ENCODE results near the gene RXRB. TPM values are rescaled to one million over a fixed set of nuclear protein-coding genes. Genes with fewer than 3 reads are reported as not detected.
A peak's percentile ranks its signal among the peaks of the same experiment; 100 is the strongest.

RXRB gene
- total RNA-seq, 1 experiment from 2014 or later = 30.4 TPM

DNA sequence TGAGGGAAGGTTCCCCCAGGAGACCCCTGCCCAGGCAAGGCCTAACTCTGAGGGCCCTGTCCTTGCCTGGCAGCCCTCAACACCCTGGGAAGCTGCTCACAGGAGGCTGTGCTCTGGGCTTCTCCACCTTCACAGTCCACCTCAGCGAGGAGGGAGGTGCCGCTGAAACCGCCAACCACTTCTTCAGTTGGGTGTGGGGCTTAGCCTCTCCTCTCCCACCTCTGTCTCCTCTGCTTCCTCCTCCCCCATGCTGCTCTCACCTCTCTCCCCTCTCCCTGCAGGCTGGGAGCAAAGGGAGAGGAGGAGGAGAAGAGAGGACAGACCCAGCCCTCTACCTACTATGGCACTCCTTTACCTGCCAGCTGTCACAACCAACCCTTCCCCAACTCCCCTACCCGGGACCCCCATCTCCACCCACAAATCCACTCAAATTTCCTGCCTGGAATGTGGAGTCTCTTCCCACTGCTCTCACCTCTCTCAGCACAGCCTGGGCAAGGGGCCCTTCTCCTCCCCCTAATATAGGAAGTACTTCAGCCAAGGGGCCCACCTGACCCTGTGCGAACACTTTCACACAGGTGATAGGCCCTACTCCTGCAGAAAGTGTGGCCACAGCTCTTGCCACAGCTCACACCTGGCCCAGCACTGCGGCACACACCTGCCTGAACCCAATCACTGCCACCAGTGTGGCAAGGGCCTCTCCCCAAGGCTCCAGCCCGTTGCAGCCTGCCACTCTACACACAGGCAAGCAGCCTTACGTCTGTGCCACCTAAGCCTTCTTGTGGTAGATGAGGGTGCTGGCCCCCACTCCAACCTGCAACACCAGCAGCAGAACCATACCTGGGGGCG lies 15.0 kb upstream of the RXRB start:
- no peak for TF ChIP-seq CTCF (IDR thresholded peaks at IDR 0.05; ENCODE audit: insufficient read depth in 1 of 2, low read depth in 1 of 2, low read length in 1 of 2, severe bottlenecking in 1 of 2, unreplicated experiment in 1 of 2)
- intact Hi-C loops (cut with micrococcal nuclease; ENCODE audit: unreplicated experiment) = no loop called here
- Histone ChIP-seq H3K27me3 (replicated peaks; ENCODE audit: control insufficient read depth, insufficient read depth, low read length) (no peaks in the 10 kb centered on the region), H3K36me3 (ENCODE audit: control insufficient read depth, insufficient read depth, low read length) (no peaks in the 10 kb centered on the region), H3K4me3 (ENCODE audit: low read depth, low read length) (no peak overlapping the region), H3K4me1 (0 out of 2 replicates have a peak, but pooled peaks cover 4% of the 10 kb centered on the region), H3K9me3 (no peaks in the 10 kb centered on the region)
- Mint-ChIP-seq H3K4me1 (ENCODE audit: low read depth, unreplicated experiment) (peaks cover 21% of the 10 kb centered on the region), H3K27me3 (ENCODE audit: insufficient read depth, unreplicated experiment) (peaks cover 12% of the 10 kb centered on the region), H3K9me3 (ENCODE audit: unreplicated experiment) (no peaks in the 10 kb centered on the region), H3K4me3 (ENCODE audit: unreplicated experiment) (no peak overlapping the region), H3K36me3 (ENCODE audit: insufficient read depth, unreplicated experiment) (peaks cover 9% of the 10 kb centered on the region), H3K27ac (ENCODE audit: unreplicated experiment) (no peak overlapping the region)
- ChIA-PET CTCF (no interaction called here), POLR2A (no interaction called here)
- no peak for DNase-seq
- no TSS peak for BruUV-seq (replicated peaks)

DNA sequence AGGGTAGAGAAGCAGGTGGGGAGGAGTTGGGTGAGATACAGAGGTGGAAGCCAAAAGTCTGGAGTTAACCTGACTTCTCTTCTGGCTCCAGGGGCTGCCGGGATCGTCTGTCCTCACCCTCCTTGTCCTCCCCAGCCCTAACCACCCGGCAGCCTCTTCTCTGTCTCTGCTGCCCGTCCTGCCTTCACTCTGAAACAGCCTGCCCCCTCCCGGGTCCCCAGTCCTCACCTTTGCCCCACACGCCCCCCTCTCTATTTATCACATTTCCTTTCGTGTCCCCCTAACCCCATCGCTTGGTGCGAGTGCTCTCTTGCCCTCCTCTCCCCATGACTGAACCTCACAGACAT lies 13.5 kb upstream of the RXRB start:
- no peaks in the 10 kb centered on the region for H3K9me3 Mint-ChIP-seq (ENCODE audit: unreplicated experiment)
- no peak overlapping the region for H3K4me3 ChIP-seq (ENCODE audit: low read depth, low read length)
- no peak overlapping the region for H3K27ac Mint-ChIP-seq (ENCODE audit: unreplicated experiment)
- BruUV-seq (replicated peaks) = no TSS peak
- H3K36me3 ChIP-seq (ENCODE audit: control insufficient read depth, insufficient read depth, low read length) = peaks cover 4% of the 10 kb centered on the region; the same call in 1 of the 2 replicates
- CTCF ChIA-PET = no interaction called here
- intact Hi-C loops (cut with micrococcal nuclease; ENCODE audit: unreplicated experiment) = no loop called here
- H3K4me1 Mint-ChIP-seq (ENCODE audit: low read depth, unreplicated experiment) = peaks cover 21% of the 10 kb centered on the region
- peaks cover 21% of the 10 kb centered on the region for H3K36me3 Mint-ChIP-seq (ENCODE audit: insufficient read depth, unreplicated experiment)
- DNase-seq = no peak
- POLR2A ChIA-PET = no interaction called here
- H3K9me3 ChIP-seq = no peaks in the 10 kb centered on the region
- TF ChIP-seq CTCF (IDR thresholded peaks at IDR 0.05; ENCODE audit: insufficient read depth in 1 of 2, low read depth in 1 of 2, low read length in 1 of 2, severe bottlenecking in 1 of 2, unreplicated experiment in 1 of 2) = no peak
- H3K27me3 ChIP-seq (replicated peaks; ENCODE audit: control insufficient read depth, insufficient read depth, low read length) = no peaks in the 10 kb centered on the region
- H3K27me3 Mint-ChIP-seq (ENCODE audit: insufficient read depth, unreplicated experiment) = peaks cover 12% of the 10 kb centered on the region
- H3K4me3 Mint-ChIP-seq (ENCODE audit: unreplicated experiment) = peak overlapping the region; percentile 72
- H3K4me1 ChIP-seq = 0 out of 2 replicates have a peak, but pooled peaks cover 4% of the 10 kb centered on the region

GRCh38 chr6:33213166-33213988 lies 12.9 kb upstream of the RXRB start:
- Histone ChIP-seq H3K4me3 (ENCODE audit: low read depth, low read length) (peak overlapping the region; percentile 26), H3K4me1 (0 out of 2 replicates have a peak, but pooled peaks cover 4% of the 10 kb centered on the region), H3K27me3 (replicated peaks; ENCODE audit: control insufficient read depth, insufficient read depth, low read length) (no peaks in the 10 kb centered on the region), H3K36me3 (ENCODE audit: control insufficient read depth, insufficient read depth, low read length) (peaks cover 4% of the 10 kb centered on the region; the same call in 1 of the 2 replicates), H3K9me3 (no peaks in the 10 kb centered on the region)
- no TSS peak for BruUV-seq (replicated peaks)
- TF ChIP-seq CTCF (IDR thresholded peaks at IDR 0.05; ENCODE audit: insufficient read depth in 1 of 2, low read depth in 1 of 2, low read length in 1 of 2, severe bottlenecking in 1 of 2, unreplicated experiment in 1 of 2) = no peak
- Mint-ChIP-seq H3K27me3 (ENCODE audit: insufficient read depth, unreplicated experiment) (peaks cover 12% of the 10 kb centered on the region), H3K4me1 (ENCODE audit: low read depth, unreplicated experiment) (peaks cover 21% of the 10 kb centered on the region), H3K4me3 (ENCODE audit: unreplicated experiment) (peak overlapping the region; percentile 72), H3K9me3 (ENCODE audit: unreplicated experiment) (no peaks in the 10 kb centered on the region), H3K36me3 (ENCODE audit: insufficient read depth, unreplicated experiment) (peaks cover 27% of the 10 kb centered on the region), H3K27ac (ENCODE audit: unreplicated experiment) (no peak overlapping the region)
- ChIA-PET POLR2A (no interaction called here), CTCF (interaction anchor here (0.6 to 0.8 kb wide), 2 partner anchors 35 to 248 kb away, joined by 3 to 4 read pairs; no protein-coding TSS in a partner anchor)
- no peak for DNase-seq
- intact Hi-C loops (cut with micrococcal nuclease; ENCODE audit: unreplicated experiment) = no loop called here
